22Rv1 (cell line): ENCODE results near the gene TUBB4B.

Experiments
- H3K27ac ChIP-seq: fragments of 450-650 bp; 2 replicates; pipeline ENCODE4 v1.5.1; 2017
- ZFX ChIP-seq: fragments of 450-650 bp; IDR thresholded peaks from 2 replicates; pipeline ENCODE4 v1.6.1; 2017; ENCODE audit warnings: antibody characterized with exemption, borderline replicate concordance
- TF ChIP-seq, protein P1 (sequence below): fragments of 450-650 bp; IDR thresholded peaks from 2 replicates; pipeline ENCODE4 v1.5.1; 2017; ENCODE audit warnings: mild to moderate bottlenecking

Gene TUBB4B

DNA sequence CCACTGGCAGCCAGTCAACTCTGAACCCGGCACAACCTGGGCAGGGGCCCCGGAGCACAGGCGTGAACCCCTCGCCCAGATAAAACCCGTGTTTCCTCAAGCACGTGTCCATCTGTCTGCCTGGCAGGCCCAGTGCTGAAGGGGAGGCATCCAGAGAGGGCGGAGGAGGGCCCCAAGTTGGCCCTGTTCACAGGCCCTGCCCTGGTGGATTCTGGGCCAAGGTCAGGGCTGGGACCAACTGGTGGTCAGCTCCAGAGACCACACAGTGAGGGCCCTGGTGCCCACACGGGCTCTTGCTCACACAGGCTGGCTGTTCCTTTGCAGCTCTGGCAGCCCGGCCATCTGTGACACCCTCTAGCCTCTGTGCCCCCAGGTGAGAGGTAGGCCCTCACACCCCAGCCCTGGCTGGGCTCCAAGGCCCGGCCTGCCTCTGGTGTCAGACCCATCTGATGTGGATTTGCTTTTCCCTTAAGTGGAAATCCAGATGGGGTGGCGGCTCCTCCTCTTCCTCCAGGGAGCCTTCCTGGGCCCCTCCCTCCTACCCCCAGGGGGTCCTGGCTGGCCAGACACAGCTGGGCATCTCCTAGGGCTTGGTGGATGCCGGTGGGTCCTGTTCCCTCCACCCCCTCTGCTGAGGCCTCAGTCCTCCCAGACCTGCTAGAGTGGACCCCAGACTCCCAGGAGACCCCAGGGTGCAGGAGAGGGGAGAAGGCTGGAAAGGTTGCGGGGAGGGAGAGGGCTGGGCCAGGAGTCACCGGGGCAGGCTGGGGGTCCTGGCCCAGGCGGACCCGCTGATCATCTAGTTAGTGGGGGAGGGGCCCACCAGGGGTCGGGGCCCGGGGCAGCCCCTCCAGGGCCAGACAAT is 9.5 kb downstream of the TUBB4B start:
- TF ChIP-seq, protein P1, sequence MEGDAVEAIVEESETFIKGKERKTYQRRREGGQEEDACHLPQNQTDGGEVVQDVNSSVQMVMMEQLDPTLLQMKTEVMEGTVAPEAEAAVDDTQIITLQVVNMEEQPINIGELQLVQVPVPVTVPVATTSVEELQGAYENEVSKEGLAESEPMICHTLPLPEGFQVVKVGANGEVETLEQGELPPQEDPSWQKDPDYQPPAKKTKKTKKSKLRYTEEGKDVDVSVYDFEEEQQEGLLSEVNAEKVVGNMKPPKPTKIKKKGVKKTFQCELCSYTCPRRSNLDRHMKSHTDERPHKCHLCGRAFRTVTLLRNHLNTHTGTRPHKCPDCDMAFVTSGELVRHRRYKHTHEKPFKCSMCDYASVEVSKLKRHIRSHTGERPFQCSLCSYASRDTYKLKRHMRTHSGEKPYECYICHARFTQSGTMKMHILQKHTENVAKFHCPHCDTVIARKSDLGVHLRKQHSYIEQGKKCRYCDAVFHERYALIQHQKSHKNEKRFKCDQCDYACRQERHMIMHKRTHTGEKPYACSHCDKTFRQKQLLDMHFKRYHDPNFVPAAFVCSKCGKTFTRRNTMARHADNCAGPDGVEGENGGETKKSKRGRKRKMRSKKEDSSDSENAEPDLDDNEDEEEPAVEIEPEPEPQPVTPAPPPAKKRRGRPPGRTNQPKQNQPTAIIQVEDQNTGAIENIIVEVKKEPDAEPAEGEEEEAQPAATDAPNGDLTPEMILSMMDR = no peak
- no peak for TF ChIP-seq ZFX
- H3K27ac ChIP-seq = peak overlapping the region; percentile 58

DNA sequence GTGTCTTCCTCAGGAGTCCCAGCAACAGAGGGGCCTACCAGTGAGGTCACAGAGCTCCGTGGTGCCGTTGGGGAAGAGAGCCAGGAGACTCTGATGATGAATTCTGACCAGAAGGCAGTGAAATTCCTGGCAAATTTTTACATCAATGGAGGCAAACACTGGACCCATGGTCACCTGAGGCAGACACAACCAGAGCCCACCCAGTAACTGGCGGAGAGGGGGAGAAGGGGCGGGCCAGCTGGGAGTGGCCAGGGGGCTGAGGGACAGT is 10.0 kb downstream of the TUBB4B start, which contains the start of gene STPG3:
STPG3 (plus strand) TSS at position 93 of the 268 bp plus-strand sequence; CDS start at position 94, 1 bp downstream.
- H3K27ac ChIP-seq = peak within 1 kb of the TSS; percentile 94
- TF ChIP-seq ZFX = no peak
- TF ChIP-seq, protein P1 = no peak

DNA sequence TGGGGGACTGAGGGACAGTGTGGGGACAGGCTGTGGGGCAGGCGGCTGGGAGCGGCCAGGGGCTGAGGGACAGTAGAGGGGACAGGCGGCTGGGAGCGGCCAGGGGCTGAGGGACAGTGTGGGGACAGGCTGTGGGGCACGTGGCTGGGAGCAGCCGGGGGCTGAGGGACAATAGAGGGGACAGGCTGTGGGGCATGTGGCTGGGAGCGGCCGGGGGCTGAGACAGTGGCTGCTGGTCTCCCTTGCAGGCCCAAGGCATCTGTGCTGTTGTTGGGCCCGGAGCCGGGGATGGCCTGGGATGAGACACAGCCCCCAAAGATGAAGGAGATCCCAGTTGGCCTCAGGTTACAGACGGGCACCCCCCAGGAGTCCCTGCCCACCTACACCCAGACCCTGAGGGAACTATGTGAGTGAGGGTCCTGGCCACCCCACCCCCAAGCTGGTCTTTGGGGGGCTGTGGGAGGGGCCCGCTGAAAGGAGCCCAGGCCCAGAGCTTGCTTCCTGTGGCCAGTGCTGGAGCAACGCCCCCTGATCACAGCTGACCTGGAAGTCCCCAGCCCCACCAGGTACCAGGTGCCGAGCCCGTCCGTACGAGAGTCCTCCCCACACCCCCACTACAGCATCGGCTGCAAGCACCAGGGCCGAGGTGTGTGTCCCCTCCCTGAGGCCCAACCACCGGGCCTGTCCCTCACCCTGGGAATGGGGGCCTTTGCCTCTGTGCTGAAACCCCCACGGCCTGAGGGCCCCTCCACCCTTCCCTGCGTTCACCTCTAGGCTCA is 10.6 kb downstream of the TUBB4B start:
- TF ChIP-seq, protein P1 = no peak
- no peak for TF ChIP-seq ZFX
- peak overlapping the region; percentile 94 for H3K27ac ChIP-seq

DNA sequence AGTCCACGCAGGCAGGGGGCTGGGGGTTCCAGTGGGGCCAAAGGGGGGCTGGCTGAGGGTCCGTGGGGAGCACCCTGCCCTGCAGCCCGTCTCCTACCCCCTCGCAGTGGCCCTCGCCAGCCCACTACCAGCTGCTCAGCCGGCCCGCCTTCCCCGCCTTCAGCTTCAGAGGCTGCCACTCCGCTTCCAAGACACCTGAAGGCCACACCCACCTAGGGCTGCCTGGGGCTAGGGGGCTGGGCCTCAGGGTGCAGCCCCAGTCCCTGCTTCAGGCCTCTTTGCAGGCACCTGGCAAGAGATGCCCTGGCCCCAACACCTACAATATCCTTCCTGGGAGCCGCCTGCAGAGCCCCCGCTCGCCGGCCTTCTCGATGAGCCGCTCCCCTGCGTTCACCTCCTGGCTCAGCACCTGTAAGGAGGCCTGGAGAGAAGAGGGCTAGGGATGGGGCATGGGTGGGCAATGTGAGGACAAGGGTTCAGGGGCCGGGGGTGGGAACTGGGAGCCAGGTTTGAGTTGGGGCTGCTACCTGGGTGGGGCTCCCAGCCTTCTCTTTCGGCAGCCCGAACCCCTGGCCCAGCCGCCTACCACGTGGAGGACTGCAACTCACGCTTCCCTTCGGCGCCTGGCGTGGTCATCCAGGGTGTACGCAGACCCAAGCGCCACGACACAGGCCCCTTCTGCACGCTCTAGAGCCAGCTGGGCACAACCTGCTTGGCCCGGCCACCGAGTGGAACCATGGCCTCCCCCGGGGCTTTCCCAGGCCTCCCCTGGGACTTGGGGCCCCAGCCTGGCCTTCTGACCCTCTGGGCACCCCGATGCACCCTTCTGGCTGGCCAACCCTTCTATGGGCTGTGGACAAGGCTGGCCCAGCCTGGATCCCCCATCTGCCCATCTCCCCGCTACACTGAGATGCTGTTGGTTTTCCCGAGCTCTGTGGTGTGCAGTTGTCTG is 11.7 kb downstream of the TUBB4B start:
- no peak for TF ChIP-seq ZFX
- TF ChIP-seq, protein P1 = no peak
- peak overlapping the region; percentile 94 for H3K27ac ChIP-seq

DNA sequence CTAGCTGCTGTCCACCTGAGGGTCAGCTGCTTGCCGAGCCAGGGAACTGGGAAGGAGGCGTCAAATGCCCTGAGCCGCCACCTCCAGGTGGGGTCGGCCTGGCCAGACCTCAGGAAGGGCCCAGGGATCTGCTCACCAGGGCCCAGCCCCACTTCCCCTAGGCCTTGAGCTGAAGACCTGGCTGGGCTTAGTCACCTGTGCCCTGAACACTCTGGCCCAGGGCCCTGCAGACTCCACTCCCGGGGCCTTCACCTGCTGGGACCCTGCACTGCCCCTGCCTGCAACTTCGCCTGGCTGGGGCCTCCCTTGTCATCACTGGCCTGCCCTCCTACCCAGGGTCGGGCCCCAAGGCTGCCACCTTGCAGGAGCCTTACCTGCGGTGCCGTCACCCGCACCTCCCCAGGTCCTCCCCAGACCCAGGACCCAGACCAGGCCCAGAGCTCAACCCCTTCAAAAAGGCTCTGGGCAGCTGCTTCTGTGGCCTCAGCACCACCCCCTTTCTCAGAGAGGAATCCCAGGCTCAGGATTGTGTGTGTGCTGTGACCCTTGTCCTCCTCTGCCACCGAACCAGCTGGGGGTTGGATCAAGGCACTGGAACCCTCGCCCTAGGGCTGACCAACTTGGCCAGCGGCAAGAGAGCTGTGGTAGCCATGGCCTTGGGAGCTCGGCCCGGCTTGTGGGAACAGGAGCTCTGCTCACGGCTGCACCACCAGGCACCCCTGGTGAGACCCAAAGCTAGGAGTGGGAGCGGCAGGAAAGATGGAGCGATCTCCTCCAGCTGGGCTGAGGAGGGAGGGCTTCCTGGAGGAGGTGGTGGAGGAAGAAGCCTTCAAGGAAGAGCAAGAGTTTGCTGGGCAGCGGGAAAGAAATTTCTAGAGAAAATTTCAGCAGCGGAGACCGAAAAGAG is 12.9 kb downstream of the TUBB4B start:
- peak overlapping the region; percentile 94 for H3K27ac ChIP-seq

More for the DNA sequence above, 12.9 kb downstream of the TUBB4B start:
- no peak for TF ChIP-seq ZFX
- TF ChIP-seq, protein P1 = no peak
